BJ (cell line): ENCODE results near the gene COL1A1. TPM values are rescaled to one million over a fixed set of nuclear protein-coding genes. Genes with fewer than 3 reads are reported as not detected.

Experiments
- CTCF ChIA-PET: fragments of 350-600 bp; formaldehyde crosslinking; extraction: SDS; loops from one replicate; lab custom pipeline; 2021; ENCODE audit warnings: antibody characterized with exemption, inconsistent platforms; lab: Yijun Ruan, JAX
- POLR2A ChIA-PET: fragments of 300-600 bp; sonication (Branson Sonifier 250); formaldehyde crosslinking; extraction: SDS; loops from one replicate; lab custom pipeline; 2021; ENCODE audit warnings: antibody characterized with exemption; lab: Charles Lee
- DNase-seq: peaks from one replicate; pipeline ENCODE4 v3.0.0-alpha.2; 2011; ENCODE audit warnings: low read depth
- H3K27me3 ChIP-seq: 2 replicates; pipeline ENCODE4 v1.6.0; 2011; ENCODE audit warnings: low read length; ENCODE audit not compliant: control insufficient read depth, insufficient read depth
- H3K36me3 ChIP-seq: 2 replicates; pipeline ENCODE4 v1.5.1; 2011; ENCODE audit warnings: low read length; ENCODE audit not compliant: control insufficient read depth, insufficient read depth
- H3K4me3 ChIP-seq: 2 replicates; pipeline ENCODE4 v1.5.1; 2011; ENCODE audit warnings: low read depth, mild to moderate bottlenecking, control low read depth, low read length
- polyA plus RNA-seq: library from polyadenylated mRNA; depleted of rRNA; stranded (reverse); fragments of >200 nt; gene quantifications from 2 replicates; pipeline ENCODE4 v1.2.3, GENCODE V29; 2011
- TF ChIP-seq, protein P1 (sequence below): IDR thresholded peaks from 2 replicates; pipeline ENCODE4 v1.5.1; 2011; ENCODE audit warnings: low read depth, mild to moderate bottlenecking, control low read depth, inconsistent platforms, low read length, moderate library complexity; ENCODE audit not compliant: insufficient read depth

Gene COL1A1
- polyA plus RNA-seq, 1 experiment, result 2,161 TPM

GRCh38 chr17:50190293-50190602, 11.2 kb downstream of the COL1A1 start:
- TF ChIP-seq, protein P1, sequence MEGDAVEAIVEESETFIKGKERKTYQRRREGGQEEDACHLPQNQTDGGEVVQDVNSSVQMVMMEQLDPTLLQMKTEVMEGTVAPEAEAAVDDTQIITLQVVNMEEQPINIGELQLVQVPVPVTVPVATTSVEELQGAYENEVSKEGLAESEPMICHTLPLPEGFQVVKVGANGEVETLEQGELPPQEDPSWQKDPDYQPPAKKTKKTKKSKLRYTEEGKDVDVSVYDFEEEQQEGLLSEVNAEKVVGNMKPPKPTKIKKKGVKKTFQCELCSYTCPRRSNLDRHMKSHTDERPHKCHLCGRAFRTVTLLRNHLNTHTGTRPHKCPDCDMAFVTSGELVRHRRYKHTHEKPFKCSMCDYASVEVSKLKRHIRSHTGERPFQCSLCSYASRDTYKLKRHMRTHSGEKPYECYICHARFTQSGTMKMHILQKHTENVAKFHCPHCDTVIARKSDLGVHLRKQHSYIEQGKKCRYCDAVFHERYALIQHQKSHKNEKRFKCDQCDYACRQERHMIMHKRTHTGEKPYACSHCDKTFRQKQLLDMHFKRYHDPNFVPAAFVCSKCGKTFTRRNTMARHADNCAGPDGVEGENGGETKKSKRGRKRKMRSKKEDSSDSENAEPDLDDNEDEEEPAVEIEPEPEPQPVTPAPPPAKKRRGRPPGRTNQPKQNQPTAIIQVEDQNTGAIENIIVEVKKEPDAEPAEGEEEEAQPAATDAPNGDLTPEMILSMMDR, result no peak
- POLR2A ChIA-PET, result interaction anchor here (0.9 to 1.0 kb wide), 2 partner anchors 10 to 25 kb away, joined by 3 to 6 read pairs; no protein-coding TSS in a partner anchor
- CTCF ChIA-PET, result interaction anchor here (1.1 to 1.6 kb wide), 5 partner anchors 11 to 82 kb away, joined by 4 to 8 read pairs (median 5); no protein-coding TSS in a partner anchor
- Histone ChIP-seq H3K27me3 (no peaks in the 10 kb centered on the region), H3K36me3 (peaks cover 97% of the 10 kb centered on the region), H3K4me3 (no peak overlapping the region)
- no peak for DNase-seq

- TF ChIP-seq, protein P1, result no peak
- Histone ChIP-seq H3K4me3 (no peak overlapping the region), H3K27me3 (no peaks in the 10 kb centered on the region), H3K36me3 (peaks cover 94% of the 10 kb centered on the region)
- ChIA-PET POLR2A (interaction anchor here (0.9 kb wide), 1 partner anchor 10 kb away, joined by 6 read pairs; no protein-coding TSS in a partner anchor), CTCF (interaction anchor here (1.3 to 1.6 kb wide), 3 partner anchors 80 to 83 kb away, joined by 4 to 8 read pairs (median 8); no protein-coding TSS in a partner anchor)
- no peak for DNase-seq
Measured at GRCh38 chr17:50189550-50190292, 11.7 kb downstream of the COL1A1 start.

- TF ChIP-seq, protein P1, result no peak
- POLR2A ChIA-PET, result no interaction called here
- no peak for DNase-seq
- CTCF ChIA-PET, result interaction anchor here (3.1 kb wide), 1 partner anchor 12 kb away, joined by 20 read pairs; no protein-coding TSS in a partner anchor
- Histone ChIP-seq H3K36me3 (peaks cover 88% of the 10 kb centered on the region), H3K4me3 (no peak overlapping the region), H3K27me3 (no peaks in the 10 kb centered on the region)
Measured at GRCh38 chr17:50188921-50189549, 12.4 kb downstream of the COL1A1 start.

GRCh38 chr17:50188531-50188920, 12.9 kb downstream of the COL1A1 start:
- peaks cover 84% of the 10 kb centered on the region for H3K36me3 ChIP-seq
- POLR2A ChIA-PET, result interaction anchor here (0.8 to 2.1 kb wide), 6 partner anchors 9 to 82 kb away, joined by 4 to 13 read pairs (median 6); no protein-coding TSS in a partner anchor
- no peak for DNase-seq
- TF ChIP-seq, protein P1, result no peak
- H3K27me3 ChIP-seq, result no peaks in the 10 kb centered on the region
- H3K4me3 ChIP-seq, result no peak overlapping the region
- CTCF ChIA-PET, result interaction anchor here (1.6 to 3.3 kb wide), 4 partner anchors 8 to 82 kb away, joined by 3 to 43 read pairs (median 14); no protein-coding TSS in a partner anchor
